ENCODE measurements around the gene GRK5.

The GRK5 gene

GRCh38 chr10:119370111-119370741 lies 162.9 kb downstream of the GRK5 start:
- H2BK15ac ChIP-seq (ENCODE audit: low read length) = no peak overlapping the region
- no peak overlapping the region for H3K27ac ChIP-seq (replicated peaks; ENCODE audit: low read length)
- no peak for DNase-seq (ENCODE audit: low spot score)

GRCh38 chr10:119370972-119371703 lies 163.8 kb downstream of the GRK5 start:
- Histone ChIP-seq H2BK15ac (ENCODE audit: low read length) (no peak overlapping the region), H3K4ac (ENCODE audit: low read length) (no peak overlapping the region), H3K4me1 (ENCODE audit: control insufficient read depth in 2 of 2, insufficient read depth in 1 of 2, low read depth in 1 of 2, low read length in 2 of 2) (peaks cover 13 to 32% of the 10 kb centered on the region in 2 donors), H4K8ac (ENCODE audit: low read depth, low read length) (no peak overlapping the region), H3K9ac (ENCODE audit: low read depth, low read length, poor library complexity) (no peak overlapping the region), H3K4me3 (ENCODE audit: low read length in 2 of 2) (no peak overlapping the region), H3K14ac (ENCODE audit: low read length) (no peak overlapping the region), H3K27me3 (ENCODE audit: control insufficient read depth in 3 of 3, insufficient read depth in 3 of 3, low read depth in 1 of 3, low read length in 3 of 3) (no peaks in the 10 kb centered on the region), H3K27ac (replicated peaks; ENCODE audit: low read length) (no peak overlapping the region), H2BK5ac (ENCODE audit: low read length) (no peak overlapping the region), H3K4me2 (ENCODE audit: insufficient read depth, low read length, poor library complexity, severe bottlenecking) (no peak overlapping the region), H2AK5ac (ENCODE audit: low read depth, low read length) (peak overlapping the region; percentile 26), H3K79me1 (ENCODE audit: low read depth, low read length) (no peaks in the 10 kb centered on the region), H2BK120ac (ENCODE audit: low read depth, low read length) (no peak overlapping the region), H2AFZ (ENCODE audit: low read length) (no peak overlapping the region), H3K9me3 (replicated peaks in 1 of 2; ENCODE audit: control insufficient read depth in 2 of 2, insufficient read depth in 1 of 2, low read depth in 1 of 2, low read length in 2 of 2) (peaks cover 0 to 2% of the 10 kb centered on the region in 2 donors), H3K18ac (ENCODE audit: low read length) (peak overlapping the region; percentile 67), H3K36me3 (replicated peaks in 1 of 2; ENCODE audit: control insufficient read depth in 2 of 2, insufficient read depth in 2 of 2, low read length in 2 of 2) (no peaks in the 10 kb centered on the region), H4K91ac (ENCODE audit: low read depth, low read length, poor library complexity) (no peak overlapping the region), H2BK12ac (ENCODE audit: low read length) (no peak overlapping the region), H3K23ac (ENCODE audit: low read depth, low read length, poor library complexity) (no peak overlapping the region)
- DNase-seq (ENCODE audit: low spot score) = no peak
- WGBS, 2 donors (ENCODE audit: extremely low coverage in 2 of 2, insufficient read length in 2 of 2, insufficient replicate concordance in 1 of 2) = no CpG with 5 or more reads among the region's 24 CpGs

More at GRCh38 chr10:119370111-119370741, 162.9 kb downstream of the GRK5 start:
- no peak overlapping the region for H3K4me3 ChIP-seq (ENCODE audit: low read length in 2 of 2)
- H3K4me2 ChIP-seq (ENCODE audit: insufficient read depth, low read length, poor library complexity, severe bottlenecking) = no peak overlapping the region
- H2AK5ac ChIP-seq (ENCODE audit: low read depth, low read length) = peak overlapping the region; percentile 60
- H2AFZ ChIP-seq (ENCODE audit: low read length) = no peak overlapping the region
- H2BK12ac ChIP-seq (ENCODE audit: low read length) = no peak overlapping the region
- peaks cover 6 to 27% of the 10 kb centered on the region in 2 donors for H3K4me1 ChIP-seq (ENCODE audit: control insufficient read depth in 2 of 2, insufficient read depth in 1 of 2, low read depth in 1 of 2, low read length in 2 of 2)
- no peak overlapping the region for H4K8ac ChIP-seq (ENCODE audit: low read depth, low read length)
- no peak overlapping the region for H3K4ac ChIP-seq (ENCODE audit: low read length)
- no peak overlapping the region for H2BK120ac ChIP-seq (ENCODE audit: low read depth, low read length)
- no peaks in the 10 kb centered on the region for H3K79me1 ChIP-seq (ENCODE audit: low read depth, low read length)
- no peaks in the 10 kb centered on the region for H3K27me3 ChIP-seq (ENCODE audit: control insufficient read depth in 3 of 3, insufficient read depth in 3 of 3, low read depth in 1 of 3, low read length in 3 of 3)
- no peak overlapping the region for H4K91ac ChIP-seq (ENCODE audit: low read depth, low read length, poor library complexity)
- H3K9ac ChIP-seq (ENCODE audit: low read depth, low read length, poor library complexity) = no peak overlapping the region
- WGBS, 2 donors (ENCODE audit: extremely low coverage in 2 of 2, insufficient read length in 2 of 2, insufficient replicate concordance in 1 of 2) = no CpG with 5 or more reads among the region's 16 CpGs
- H3K18ac ChIP-seq (ENCODE audit: low read length) = peak overlapping the region; percentile 50
- peaks cover 0 to 2% of the 10 kb centered on the region in 2 donors for H3K9me3 ChIP-seq (replicated peaks in 1 of 2; ENCODE audit: control insufficient read depth in 2 of 2, insufficient read depth in 1 of 2, low read depth in 1 of 2, low read length in 2 of 2)
- no peak overlapping the region for H3K23ac ChIP-seq (ENCODE audit: low read depth, low read length, poor library complexity)
- no peaks in the 10 kb centered on the region for H3K36me3 ChIP-seq (replicated peaks in 1 of 2; ENCODE audit: control insufficient read depth in 2 of 2, insufficient read depth in 2 of 2, low read length in 2 of 2)
- H3K14ac ChIP-seq (ENCODE audit: low read length) = no peak overlapping the region
- H2BK5ac ChIP-seq (ENCODE audit: low read length) = peak overlapping the region; percentile 43

- H3K4me3 ChIP-seq (ENCODE audit: low read length in 2 of 2) = no peak overlapping the region
- peak overlapping the region; percentile 26 for H2AK5ac ChIP-seq (ENCODE audit: low read depth, low read length)
- H3K9ac ChIP-seq (ENCODE audit: low read depth, low read length, poor library complexity) = no peak overlapping the region
- no peak for DNase-seq (ENCODE audit: low spot score)
- no peaks in the 10 kb centered on the region for H3K36me3 ChIP-seq (replicated peaks in 1 of 2; ENCODE audit: control insufficient read depth in 2 of 2, insufficient read depth in 2 of 2, low read length in 2 of 2)
- no peaks in the 10 kb centered on the region for H3K9me3 ChIP-seq (replicated peaks in 1 of 2; ENCODE audit: control insufficient read depth in 2 of 2, insufficient read depth in 1 of 2, low read depth in 1 of 2, low read length in 2 of 2)
- no CpG with 5 or more reads among the region's 7 CpGs for WGBS, 2 donors (ENCODE audit: extremely low coverage in 2 of 2, insufficient read length in 2 of 2, insufficient replicate concordance in 1 of 2)
- no peak overlapping the region for H2BK120ac ChIP-seq (ENCODE audit: low read depth, low read length)
- no peak overlapping the region for H2BK12ac ChIP-seq (ENCODE audit: low read length)
- no peak overlapping the region for H3K4ac ChIP-seq (ENCODE audit: low read length)
- no peaks in the 10 kb centered on the region for H3K79me1 ChIP-seq (ENCODE audit: low read depth, low read length)
- H2BK5ac ChIP-seq (ENCODE audit: low read length) = no peak overlapping the region
- H4K91ac ChIP-seq (ENCODE audit: low read depth, low read length, poor library complexity) = no peak overlapping the region
- no peak overlapping the region for H2AFZ ChIP-seq (ENCODE audit: low read length)
- H3K27ac ChIP-seq (replicated peaks; ENCODE audit: low read length) = no peak overlapping the region
- H3K23ac ChIP-seq (ENCODE audit: low read depth, low read length, poor library complexity) = no peak overlapping the region
- peak overlapping the region; percentile 44 for H3K18ac ChIP-seq (ENCODE audit: low read length)
- peaks cover 11 to 25% of the 10 kb centered on the region in 2 donors for H3K4me1 ChIP-seq (ENCODE audit: control insufficient read depth in 2 of 2, insufficient read depth in 1 of 2, low read depth in 1 of 2, low read length in 2 of 2)
- H4K8ac ChIP-seq (ENCODE audit: low read depth, low read length) = no peak overlapping the region
- H2BK15ac ChIP-seq (ENCODE audit: low read length) = no peak overlapping the region
- no peak overlapping the region for H3K4me2 ChIP-seq (ENCODE audit: insufficient read depth, low read length, poor library complexity, severe bottlenecking)
- no peak overlapping the region for H3K14ac ChIP-seq (ENCODE audit: low read length)
- H3K27me3 ChIP-seq (ENCODE audit: control insufficient read depth in 3 of 3, insufficient read depth in 3 of 3, low read depth in 1 of 3, low read length in 3 of 3) = no peaks in the 10 kb centered on the region
Measured at GRCh38 chr10:119371704-119372663, 164.6 kb downstream of the GRK5 start.
